ENCODE measurements around the gene RBP2. TPM values are rescaled to one million over a fixed set of nuclear protein-coding genes. Genes with fewer than 3 reads are reported as not detected.

RBP2 gene
- total RNA-seq (2022), result not detected in 2 replicates
- percentile 5 among the genes with signal in this experiment for Bru-seq, nascent RNA
- not detected for BruChase-seq, experiment 1, labeled RNA remaining after a 6-hour chase
- not detected for BruChase-seq, experiment 2, labeled RNA remaining after a 2-hour chase
- long read RNA-seq, result 0 reads

DNA sequence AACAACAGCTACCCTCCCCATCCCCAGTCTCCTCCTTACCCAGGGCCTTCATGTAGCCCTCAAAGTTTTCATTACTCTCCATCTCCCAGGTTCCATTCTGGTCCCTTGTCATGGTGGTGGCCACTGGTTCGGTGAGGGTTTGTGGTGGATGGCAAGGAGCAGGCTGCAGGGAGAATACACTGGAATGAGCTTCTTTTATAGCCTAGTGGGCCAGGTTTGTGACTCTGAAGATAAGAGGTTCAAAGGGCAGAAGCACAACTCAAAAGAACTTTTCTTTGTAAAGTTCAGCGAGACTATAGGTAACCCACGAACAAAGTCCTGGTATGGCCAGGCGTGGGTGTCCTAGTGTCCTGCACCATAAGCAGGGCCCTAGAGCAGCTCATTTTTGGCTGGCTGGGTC, at the start of gene RBP2:
Gene RBP2 (minus strand): TSS at position 169 of the 400 bp plus-strand sequence. CDS start 57 bp downstream, at position 112.
- Mint-ChIP-seq H3K4me3 (ENCODE audit: unreplicated experiment) (no peak within 1 kb of the TSS), H3K9me3 (ENCODE audit: unreplicated experiment) (no peaks in the 10 kb centered on the region), H3K36me3 (ENCODE audit: insufficient read depth, unreplicated experiment) (no peaks in the 10 kb centered on the region), H3K4me1 (ENCODE audit: insufficient read depth, unreplicated experiment) (no peaks in the 10 kb centered on the region), H3K27ac (ENCODE audit: low read depth, unreplicated experiment) (no peak within 1 kb of the TSS), H3K27me3 (ENCODE audit: insufficient read depth, unreplicated experiment) (no peaks in the 10 kb centered on the region)
- TF ChIP-seq, protein P1, sequence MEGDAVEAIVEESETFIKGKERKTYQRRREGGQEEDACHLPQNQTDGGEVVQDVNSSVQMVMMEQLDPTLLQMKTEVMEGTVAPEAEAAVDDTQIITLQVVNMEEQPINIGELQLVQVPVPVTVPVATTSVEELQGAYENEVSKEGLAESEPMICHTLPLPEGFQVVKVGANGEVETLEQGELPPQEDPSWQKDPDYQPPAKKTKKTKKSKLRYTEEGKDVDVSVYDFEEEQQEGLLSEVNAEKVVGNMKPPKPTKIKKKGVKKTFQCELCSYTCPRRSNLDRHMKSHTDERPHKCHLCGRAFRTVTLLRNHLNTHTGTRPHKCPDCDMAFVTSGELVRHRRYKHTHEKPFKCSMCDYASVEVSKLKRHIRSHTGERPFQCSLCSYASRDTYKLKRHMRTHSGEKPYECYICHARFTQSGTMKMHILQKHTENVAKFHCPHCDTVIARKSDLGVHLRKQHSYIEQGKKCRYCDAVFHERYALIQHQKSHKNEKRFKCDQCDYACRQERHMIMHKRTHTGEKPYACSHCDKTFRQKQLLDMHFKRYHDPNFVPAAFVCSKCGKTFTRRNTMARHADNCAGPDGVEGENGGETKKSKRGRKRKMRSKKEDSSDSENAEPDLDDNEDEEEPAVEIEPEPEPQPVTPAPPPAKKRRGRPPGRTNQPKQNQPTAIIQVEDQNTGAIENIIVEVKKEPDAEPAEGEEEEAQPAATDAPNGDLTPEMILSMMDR (IDR thresholded peaks at IDR 0.05; ENCODE audit: unreplicated experiment), result no peak
- DNase-seq (ENCODE audit: unreplicated experiment), result no peak
- BruUV-seq (replicated peaks), result no TSS peak
- ChIA-PET POLR2A (interaction anchor here (1.0 kb wide), 1 partner anchor 41 kb away, joined by 3 read pairs; no protein-coding TSS in a partner anchor), CTCF (no interaction called here)
- intact Hi-C loops (cut with micrococcal nuclease), result no loop called here

DNA sequence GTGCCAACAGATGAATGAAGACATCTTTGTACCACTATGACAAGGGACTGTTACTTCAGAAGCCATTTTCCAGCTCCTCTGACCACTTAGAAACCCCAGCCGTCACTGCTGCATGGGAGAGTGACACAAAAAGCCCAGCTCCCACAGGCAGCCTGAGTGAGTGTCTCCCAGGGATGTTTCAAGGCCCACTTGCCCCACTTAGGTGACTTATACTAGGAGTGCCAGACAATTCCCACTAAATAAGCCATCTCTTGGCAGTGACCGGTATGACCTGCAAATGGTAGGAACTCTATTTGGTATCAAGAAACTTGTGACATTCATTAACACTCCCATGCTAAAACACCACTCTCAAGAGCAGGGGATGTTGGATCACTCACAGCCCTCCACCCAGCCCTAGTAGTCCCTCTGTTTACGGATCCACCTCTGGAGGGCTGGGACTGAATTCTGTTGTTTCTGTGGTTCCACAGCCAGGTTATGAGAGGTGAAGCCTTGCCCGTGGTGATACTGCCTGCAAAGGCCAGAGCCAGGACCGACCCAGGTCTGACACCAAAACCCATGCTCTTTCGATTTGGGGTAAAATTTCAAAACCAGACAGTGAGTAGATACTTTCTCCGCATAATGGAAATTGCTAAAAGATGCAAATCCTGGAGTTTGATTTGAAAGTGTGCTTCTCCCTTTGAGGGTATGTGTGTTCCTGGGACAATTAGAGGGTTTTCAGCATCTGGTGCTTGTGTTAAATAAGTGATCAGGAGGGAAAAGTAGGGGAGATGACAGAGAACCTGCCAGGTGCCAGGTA, 48.7 kb upstream of the RBP2 start:
- BruUV-seq (replicated peaks), result no TSS peak
- H3K36me3 Mint-ChIP-seq (ENCODE audit: insufficient read depth, unreplicated experiment), result no peaks in the 10 kb centered on the region
- ChIA-PET POLR2A (no interaction called here), CTCF (interaction anchor here (0.6 to 1.3 kb wide), 2 partner anchors 34 to 37 kb away, joined by 3 read pairs; no protein-coding TSS in a partner anchor)
- H3K9me3 Mint-ChIP-seq (ENCODE audit: unreplicated experiment), result no peaks in the 10 kb centered on the region
- TF ChIP-seq, protein P1 (IDR thresholded peaks at IDR 0.05; ENCODE audit: unreplicated experiment), result no peak
- DNase-seq (ENCODE audit: unreplicated experiment), result no peak
- no peak overlapping the region for H3K27ac Mint-ChIP-seq (ENCODE audit: low read depth, unreplicated experiment)
- intact Hi-C loops (cut with micrococcal nuclease), result no loop called here
- H3K4me1 Mint-ChIP-seq (ENCODE audit: insufficient read depth, unreplicated experiment), result no peaks in the 10 kb centered on the region
- H3K27me3 Mint-ChIP-seq (ENCODE audit: insufficient read depth, unreplicated experiment), result no peaks in the 10 kb centered on the region
- no peak overlapping the region for H3K4me3 Mint-ChIP-seq (ENCODE audit: unreplicated experiment)

DNA sequence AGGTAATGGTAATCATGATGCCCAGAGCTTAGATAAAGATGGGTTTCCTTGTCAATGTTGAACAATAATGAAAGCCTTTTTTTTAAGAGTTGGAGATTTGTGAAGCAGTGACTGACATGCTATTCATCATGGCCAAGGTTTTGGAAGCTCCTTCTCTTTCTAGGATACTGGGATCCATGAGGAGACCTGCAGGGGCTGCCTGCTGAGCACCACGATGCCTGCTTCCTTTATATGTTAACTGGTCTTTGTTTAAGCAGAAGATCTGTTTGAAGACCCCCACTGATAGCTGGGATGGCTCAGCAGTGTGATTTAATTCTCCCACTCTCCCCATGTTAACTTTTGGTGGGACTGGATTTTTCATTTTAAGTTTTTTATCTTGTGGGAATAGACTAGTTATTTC, 47.4 kb upstream of the RBP2 start:
- H3K36me3 Mint-ChIP-seq (ENCODE audit: insufficient read depth, unreplicated experiment), result no peaks in the 10 kb centered on the region
- no TSS peak for BruUV-seq (replicated peaks)
- no peak overlapping the region for H3K27ac Mint-ChIP-seq (ENCODE audit: low read depth, unreplicated experiment)
- no peaks in the 10 kb centered on the region for H3K9me3 Mint-ChIP-seq (ENCODE audit: unreplicated experiment)
- intact Hi-C loops (cut with micrococcal nuclease), result no loop called here
- TF ChIP-seq, protein P1 (IDR thresholded peaks at IDR 0.05; ENCODE audit: unreplicated experiment), result no peak
- ChIA-PET CTCF (interaction anchor here (0.8 to 1.9 kb wide), 2 partner anchors 38 to 96 kb away, joined by 3 to 8 read pairs; no protein-coding TSS in a partner anchor), POLR2A (interaction anchor here (1.0 kb wide), 2 partner anchors 9 to 12 kb away, joined by 3 to 4 read pairs; no protein-coding TSS in a partner anchor)
- no peaks in the 10 kb centered on the region for H3K4me1 Mint-ChIP-seq (ENCODE audit: insufficient read depth, unreplicated experiment)
- no peak overlapping the region for H3K4me3 Mint-ChIP-seq (ENCODE audit: unreplicated experiment)
- H3K27me3 Mint-ChIP-seq (ENCODE audit: insufficient read depth, unreplicated experiment), result no peaks in the 10 kb centered on the region
- DNase-seq (ENCODE audit: unreplicated experiment), result no peak

DNA sequence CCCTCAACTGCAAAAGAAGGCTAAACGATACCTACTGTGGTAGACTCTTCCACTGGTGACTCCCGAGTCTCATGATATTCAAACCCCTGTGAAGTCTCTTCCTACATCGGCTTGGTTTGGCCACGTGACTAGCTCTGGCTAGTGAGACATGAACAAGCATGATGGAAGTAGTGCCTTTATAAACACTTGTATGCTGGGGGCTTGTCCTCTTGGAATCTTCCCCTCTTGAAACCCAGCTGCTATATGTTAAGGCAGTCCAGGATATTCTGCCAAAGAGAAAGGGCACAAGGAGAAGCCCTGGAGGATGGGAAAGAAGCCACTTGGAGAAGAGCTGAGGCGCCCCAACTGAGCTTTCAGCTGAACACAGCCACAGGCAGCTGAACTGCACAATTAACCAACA, 46.9 kb upstream of the RBP2 start:
- TF ChIP-seq, protein P1 (IDR thresholded peaks at IDR 0.05; ENCODE audit: unreplicated experiment), result no peak
- BruUV-seq (replicated peaks), result no TSS peak
- no peaks in the 10 kb centered on the region for H3K4me1 Mint-ChIP-seq (ENCODE audit: insufficient read depth, unreplicated experiment)
- no peak overlapping the region for H3K4me3 Mint-ChIP-seq (ENCODE audit: unreplicated experiment)
- no peak for DNase-seq (ENCODE audit: unreplicated experiment)
- ChIA-PET CTCF (interaction anchor here (0.7 to 1.9 kb wide), 3 partner anchors 29 to 88 kb away, joined by 3 to 8 read pairs (median 4); no protein-coding TSS in a partner anchor), POLR2A (interaction anchor here (1.0 kb wide), 2 partner anchors 9 to 12 kb away, joined by 3 to 4 read pairs; no protein-coding TSS in a partner anchor)
- no peak overlapping the region for H3K27ac Mint-ChIP-seq (ENCODE audit: low read depth, unreplicated experiment)
- no peaks in the 10 kb centered on the region for H3K9me3 Mint-ChIP-seq (ENCODE audit: unreplicated experiment)
- H3K27me3 Mint-ChIP-seq (ENCODE audit: insufficient read depth, unreplicated experiment), result no peaks in the 10 kb centered on the region
- intact Hi-C loops (cut with micrococcal nuclease), result no loop called here
- H3K36me3 Mint-ChIP-seq (ENCODE audit: insufficient read depth, unreplicated experiment), result no peaks in the 10 kb centered on the region

All from MCF 10A (cell line).